K562 (cell line): ENCODE data around the gene DHX57. TPM values are rescaled to one million over a fixed set of nuclear protein-coding genes. Genes with fewer than 3 reads are reported as not detected.

Experiments
- E2F1 ChIP-seq: sonication (generic); formaldehyde crosslinking; IDR thresholded peaks from 2 replicates; pipeline ENCODE4 v1.8.1; 2023; ENCODE audit warnings: mild to moderate bottlenecking, missing genetic modification reagents, moderate library complexity
- ETS1 ChIP-seq: conservative IDR thresholded peaks from 2 replicates; pipeline ENCODE4 v1.6.1; 2011; ENCODE audit warnings: low read depth, mild to moderate bottlenecking, low read length; ENCODE audit not compliant: control insufficient read depth
- FOXA3 ChIP-seq, 2 experiments: fragments of 450-650 bp in 1 of 2; sonication (generic) in 1 of 2; formaldehyde crosslinking; IDR thresholded peaks in 1 of 2; conservative IDR thresholded peaks in 1 of 2; 2 replicates each; pipeline versions ENCODE4 v1.4.0 to v1.8.0; 2020 to 2022; ENCODE audit warnings: mild to moderate bottlenecking in 2 of 2, missing genetic modification reagents in 1 of 2
- HMBOX1 ChIP-seq: sonication (generic); IDR thresholded peaks from 2 replicates; pipeline ENCODE4 v1.6.1; 2016
- NR4A1 ChIP-seq, 2 experiments: fragments of 250-450 bp in 1 of 2; fragments of 450-650 bp in 1 of 2; sonication (Bioruptor Pico) in 1 of 2; IDR thresholded peaks; 2 replicates each; pipeline versions ENCODE4 v1.4.0 to v1.6.1; 2016 to 2020; ENCODE audit warnings: mild to moderate bottlenecking in 2 of 2, missing compliant biosample characterization in 1 of 2, missing genetic modification characterization in 1 of 2, moderate library complexity in 1 of 2
- PBX2 ChIP-seq, 2 experiments: IDR thresholded peaks in 1 of 2; conservative IDR thresholded peaks in 1 of 2; 2 replicates each; pipeline ENCODE4 v1.6.1; 2016; ENCODE audit warnings: low read depth in 2 of 2, mild to moderate bottlenecking in 1 of 2, missing compliant biosample characterization in 1 of 2, missing genetic modification characterization in 1 of 2, moderate library complexity in 1 of 2
- PML ChIP-seq: IDR thresholded peaks from 2 replicates; pipeline ENCODE4 v1.6.1; 2012; ENCODE audit warnings: low read length, inconsistent platforms
- POLR2AphosphoS5 ChIP-seq: IDR thresholded peaks from 2 replicates; pipeline ENCODE4 v1.6.1; 2011; ENCODE audit warnings: mild to moderate bottlenecking, low read depth, low read length, moderate library complexity; ENCODE audit not compliant: control insufficient read depth, insufficient read depth
- RAD21 ChIP-seq, 2 experiments: fragments of 250-450 bp in 1 of 2; fragments of 450-650 bp in 1 of 2; sonication (Bioruptor Pico) in 1 of 2; formaldehyde crosslinking in 1 of 2; IDR thresholded peaks in 1 of 2; conservative IDR thresholded peaks in 1 of 2; 2 replicates each; pipeline versions ENCODE4 v1.4.0 to v1.8.0; 2020 to 2022; ENCODE audit warnings: mild to moderate bottlenecking in 2 of 2, moderate library complexity in 1 of 2
- RFX5 ChIP-seq: IDR thresholded peaks from 2 replicates; pipeline ENCODE4 v1.6.1; 2011; ENCODE audit warnings: low read depth, mild to moderate bottlenecking, improper control_type of control experiment, low read length
- SAFB2 ChIP-seq: fragments of 200-400 bp; formaldehyde crosslinking; IDR thresholded peaks from 2 replicates; pipeline ENCODE4 v1.6.1; 2018; ENCODE audit warnings: borderline replicate concordance, low read length, low read depth, moderate library complexity; ENCODE audit not compliant: severe bottlenecking
- VEZF1 ChIP-seq: fragments of 200-800 bp; sonication (Bioruptor generic); IDR thresholded peaks from 2 replicates; pipeline ENCODE4 v1.6.1; 2017; ENCODE audit warnings: missing genetic modification characterization, missing compliant biosample characterization
- WHSC1 ChIP-seq: IDR thresholded peaks from one replicate; pipeline ENCODE4 v1.6.1; 2012; ENCODE audit warnings: low read length, control low read depth, inconsistent platforms
- ZNF324 ChIP-seq: fragments of 250-450 bp; sonication (Bioruptor Pico); IDR thresholded peaks from 2 replicates; pipeline ENCODE4 v1.4.0; 2020; ENCODE audit warnings: mild to moderate bottlenecking
- ZNF347 ChIP-seq: fragments of 450-650 bp; formaldehyde crosslinking; IDR thresholded peaks from 2 replicates; pipeline ENCODE4 v1.4.0; 2020; ENCODE audit warnings: low read depth, mild to moderate bottlenecking, moderate library complexity
- ZNF780A ChIP-seq: fragments of 250-450 bp; sonication (Bioruptor Pico); IDR thresholded peaks from 2 replicates; pipeline ENCODE4 v1.5.0; 2021; ENCODE audit warnings: mild to moderate bottlenecking
- polyA plus RNA-seq, 8 experiments: library from polyadenylated mRNA; depleted of rRNA in 4 of 8; stranded (reverse) in 5 of 8; unstranded in 3 of 8; fragments of >200 nt; fragmentation: Nextera tagmentation in 2 of 8; fragmentation: Illumina TruSeq in 1 of 8; extraction: Ambion mirVana in 2 of 8; extraction: Trizol in 1 of 8; gene quantifications; 2 replicates each; pipeline versions ENCODE4 v1.2.1 to v1.2.3, GENCODE V29; 2011 to 2014; ENCODE audit warnings: inconsistent platforms in 1 of 8, missing spikeins in 1 of 8
- total RNA-seq, 7 experiments: library from RNA; depleted of rRNA in 6 of 7; stranded (reverse); fragments of >200 nt in 6 of 7; fragmentation: Illumina TruSeq in 2 of 7; extraction: Trizol in 2 of 7; gene quantifications; 2 replicates each; pipeline versions ENCODE4 v1.2.1 to v1.2.3, GENCODE V29; 2011 to 2021; ENCODE audit warnings: low replicate concordance in 1 of 7

Gene DHX57
- total and polyA plus RNA-seq, 9 of the 15 experiments (the other 6 are each of a cell fraction or from before 2014, with no cell fraction given), result 7.4 to 23.6 (median 17.9) TPM

- TF ChIP-seq VEZF1 (CRISPR knock-in tag) (peak; percentile 41), POLR2AphosphoS5 (peak; percentile 52; the same call in 1 of the 2 replicates), FOXA3 (CRISPR knock-in tag; conservative IDR thresholded peaks at IDR 0.05 in 1 of 2, IDR thresholded peaks at IDR 0.05 in 1 of 2) (no peak), E2F1 (CRISPR knock-in tag) (no peak), ZNF347 (CRISPR knock-in tag) (no peak), RFX5 (no peak), WHSC1 (no peak), NR4A1 (CRISPR knock-in tag; IDR thresholded peaks at IDR 0.05) (no peak), NR4A1 (tag; IDR thresholded peaks at IDR 0.05) (no peak), RAD21 (CRISPR knock-in tag; conservative IDR thresholded peaks at IDR 0.05 in 1 of 2, IDR thresholded peaks at IDR 0.05 in 1 of 2) (no peak), SAFB2 (no peak), ZNF780A (CRISPR knock-in tag) (no peak), ETS1 (peak; percentile 83), PML (peak; percentile 48; the same call in 1 of the 2 replicates), HMBOX1 (no peak), ZNF324 (no peak), PBX2 (CRISPR knock-in tag; IDR thresholded peaks at IDR 0.05; ENCODE audit: low read depth) (no peak), PBX2 (tag; conservative IDR thresholded peaks at IDR 0.05; ENCODE audit: low read depth) (no peak)
Measured at GRCh38 chr2:38875576-38876367, at the start of gene DHX57, which contains the start of gene MORN2 (continued).
